ENCODE measurements around the gene PHOX2A.
A peak's percentile ranks its signal among the peaks of the same experiment; 100 is the strongest.
"Not testable (repeated sequence)": the region's sequence is repeated elsewhere in the genome, so short reads cannot be mapped to it uniquely, and the experiment has no call there.

Gene PHOX2A

GRCh38 chr11:72290741-72291140 is 46.8 kb upstream of the PHOX2A start:
- not testable (repeated sequence) for H3K9me3 ChIP-seq (ENCODE audit: control insufficient read depth, insufficient read depth, low read length); H3K4me2 ChIP-seq (ENCODE audit: low read length)

GRCh38 chr11:72287293-72287692 is 43.3 kb upstream of the PHOX2A start:
- H3K4me1 ChIP-seq (ENCODE audit: control insufficient read depth, low read length), result no peaks in the 10 kb centered on the region
- H3K36me3 ChIP-seq (ENCODE audit: control insufficient read depth, low read length), result no peaks in the 10 kb centered on the region
- H3K79me2 ChIP-seq (ENCODE audit: control insufficient read depth, low read length), result no peaks in the 10 kb centered on the region
- no peak overlapping the region for H3K4me2 ChIP-seq (ENCODE audit: low read length)
- H3K27me3 ChIP-seq (ENCODE audit: control insufficient read depth, low read length), result 0 out of 2 replicates have a peak, but pooled peaks cover 6% of the 10 kb centered on the region
- TF ChIP-seq CTCF (IDR thresholded peaks at IDR 0.05; ENCODE audit: low read depth, low read length, poor library complexity, severe bottlenecking) (no peak), EZH2phosphoT487 (IDR thresholded peaks at IDR 0.05; ENCODE audit: borderline replicate concordance, low read length) (no peak)
- no peaks in the 10 kb centered on the region for H3K9me2 ChIP-seq (replicated peaks; ENCODE audit: control insufficient read depth, low read length)
- no peak overlapping the region for H3K4me3 ChIP-seq (ENCODE audit: low read length)
- H3K9me3 ChIP-seq (ENCODE audit: control insufficient read depth, insufficient read depth, low read length), result no peaks in the 10 kb centered on the region
- H4K20me1 ChIP-seq (ENCODE audit: control insufficient read depth, insufficient read depth, low read depth, low read length), result no peaks in the 10 kb centered on the region
- no peaks in the 10 kb centered on the region for H3F3A ChIP-seq (ENCODE audit: control insufficient read depth, insufficient read depth)
- H3K27ac ChIP-seq (ENCODE audit: low read depth, low read length), result no peak overlapping the region

More at GRCh38 chr11:72290741-72291140, 46.8 kb upstream of the PHOX2A start:
- H3K36me3 ChIP-seq (ENCODE audit: control insufficient read depth, low read length); H3K4me3 ChIP-seq (ENCODE audit: low read length); H3F3A ChIP-seq (ENCODE audit: control insufficient read depth, insufficient read depth); H3K4me1 ChIP-seq (ENCODE audit: control insufficient read depth, low read length); H4K20me1 ChIP-seq (ENCODE audit: control insufficient read depth, insufficient read depth, low read depth, low read length); H3K27me3 ChIP-seq (ENCODE audit: control insufficient read depth, low read length); H3K9me2 ChIP-seq (replicated peaks; ENCODE audit: control insufficient read depth, low read length); H3K27ac ChIP-seq (ENCODE audit: low read depth, low read length); H3K79me2 ChIP-seq (ENCODE audit: control insufficient read depth, low read length): not testable (repeated sequence)
- peak; percentile 57 for TF ChIP-seq CTCF (IDR thresholded peaks at IDR 0.05; ENCODE audit: low read depth, low read length, poor library complexity, severe bottlenecking)

- Histone ChIP-seq H3K9me3 (ENCODE audit: control insufficient read depth, insufficient read depth, low read length) (no peaks in the 10 kb centered on the region), H3K36me3 (ENCODE audit: control insufficient read depth, low read length) (no peaks in the 10 kb centered on the region), H3K27ac (ENCODE audit: low read depth, low read length) (no peak overlapping the region), H3K4me2 (ENCODE audit: low read length) (no peak overlapping the region), H3K9me2 (replicated peaks; ENCODE audit: control insufficient read depth, low read length) (no peaks in the 10 kb centered on the region), H3K79me2 (ENCODE audit: control insufficient read depth, low read length) (no peaks in the 10 kb centered on the region), H3K27me3 (ENCODE audit: control insufficient read depth, low read length) (0 out of 2 replicates have a peak, but pooled peaks cover 6% of the 10 kb centered on the region), H3K4me3 (ENCODE audit: low read length) (no peak overlapping the region), H4K20me1 (ENCODE audit: control insufficient read depth, insufficient read depth, low read depth, low read length) (no peaks in the 10 kb centered on the region), H3F3A (ENCODE audit: control insufficient read depth, insufficient read depth) (no peaks in the 10 kb centered on the region), H3K4me1 (ENCODE audit: control insufficient read depth, low read length) (no peaks in the 10 kb centered on the region)
- TF ChIP-seq CTCF (IDR thresholded peaks at IDR 0.05; ENCODE audit: low read depth, low read length, poor library complexity, severe bottlenecking) (no peak), EZH2phosphoT487 (IDR thresholded peaks at IDR 0.05; ENCODE audit: borderline replicate concordance, low read length) (no peak)
Observed at GRCh38 chr11:72283947-72284346, 40.0 kb upstream of the PHOX2A start.
